Testis (tissue), 3 donors: Measurements from ENCODE around the gene RXRA. TPM values are rescaled to one million over a fixed set of nuclear protein-coding genes. Genes with fewer than 3 reads are reported as not detected.
A peak's percentile ranks its signal among the peaks of the same experiment; 100 is the strongest.

Experiments used
- DNase-seq: peaks from one replicate; pipeline ENCODE4 v3.0.0-alpha.2; 2019
- H3K27ac ChIP-seq, 2 donors: fragments of 200-600 bp; sonication (generic); one replicate each; pipeline ENCODE4 v1.5.1; 2019
- H3K27me3 ChIP-seq: fragments of 200-600 bp; sonication (generic); one replicate; pipeline ENCODE4 v1.5.1; 2019
- H3K36me3 ChIP-seq: fragments of 200-600 bp; sonication (generic); one replicate; pipeline ENCODE4 v1.5.1; 2017; ENCODE audit warnings: low read depth; ENCODE audit errors: missing control alignments
- H3K4me1 ChIP-seq: fragments of 200-600 bp; sonication (generic); one replicate; pipeline ENCODE4 v1.5.1; 2019
- H3K4me3 ChIP-seq, 2 donors: fragments of 200-600 bp; sonication (generic); one replicate each; pipeline ENCODE4 v1.5.1; 2017 to 2019
- H3K9me3 ChIP-seq: fragments of 200-600 bp; sonication (generic); one replicate; pipeline ENCODE4 v1.5.1; 2017
- CTCF ChIP-seq, 3 experiments: fragments of 450-650 bp in 2 of 3; fragments of 200-600 bp in 1 of 3; sonication (generic) in 1 of 3; IDR thresholded peaks; one replicate each; pipeline ENCODE4 v1.5.1; 2016 to 2019; ENCODE audit warnings: antibody characterized with exemption in 3 of 3, mild to moderate bottlenecking in 2 of 3, moderate library complexity in 1 of 3
- POLR2A ChIP-seq: fragments of 450-650 bp; IDR thresholded peaks from one replicate; pipeline ENCODE4 v1.6.1; 2017; ENCODE audit warnings: antibody characterized with exemption, mild to moderate bottlenecking, moderate library complexity
- WGBS, 2 donors: methylation state at CpG; one replicate each; pipeline ENCODE4 v1.1.5; 2018; 5-methylcytosine and 5-hydroxymethylcytosine counted together
- intact Hi-C: fragments of 100-400 bp; cut with DNase I; formaldehyde crosslinking; loops from one replicate; pipeline ENCODE4 v1.15.1; 2023; ENCODE audit warnings: low total_unique reads
- polyA plus RNA-seq: library from polyadenylated mRNA; stranded (reverse); fragments of 350-450 nt; fragmentation: Illumina TruSeq; extraction: RNeasy Lipid Tissue Mini Kit (QIAGEN cat#74804); gene quantifications from one replicate; pipeline ENCODE4 v1.2.3, GENCODE V29; 2014; ENCODE audit warnings: low read depth, low replicate concordance; ENCODE audit not compliant: insufficient read depth
- total RNA-seq, 2 donors: library from RNA; depleted of rRNA; stranded (reverse); fragments of >200 nt; gene quantifications; one replicate each; pipeline ENCODE4 v1.2.3, GENCODE V29; 2016

The RXRA gene
- total and polyA plus RNA-seq, 3 donors from 2014 or later = 31.3 to 61.0 (median 47.3) TPM

GRCh38 chr9:134375011-134375390 is 48.7 kb downstream of the RXRA start:
- WGBS, 2 donors = 23 to 34% methylated on average over 6 of the region's 6 CpGs
- Histone ChIP-seq H3K27ac (peak overlapping the region; percentile 83 to 90), H3K27me3 (no peaks in the 10 kb centered on the region), H3K4me3 (no peak overlapping the region), H3K9me3 (no peaks in the 10 kb centered on the region), H3K36me3 (no peaks in the 10 kb centered on the region), H3K4me1 (peaks cover 94% of the 10 kb centered on the region)
- intact Hi-C loops = no loop called here
- TF ChIP-seq POLR2A (no peak), CTCF (IDR thresholded peaks at IDR 0.05) (no peak)
- peak; percentile 88 for DNase-seq

- intact Hi-C loops = no loop called here
- H3K9me3 ChIP-seq = no peaks in the 10 kb centered on the region
- TF ChIP-seq POLR2A = no peak
- TF ChIP-seq CTCF (IDR thresholded peaks at IDR 0.05) = no peak
- H3K27me3 ChIP-seq = no peaks in the 10 kb centered on the region
- H3K4me1 ChIP-seq = peaks cover 94% of the 10 kb centered on the region
- H3K27ac ChIP-seq = peak overlapping the region; percentile 83 to 90
- no peaks in the 10 kb centered on the region for H3K36me3 ChIP-seq
- WGBS, 2 donors = 40 to 45% methylated on average over 33 to 37 of the region's 38 CpGs
- peak; percentile 83 for DNase-seq
- H3K4me3 ChIP-seq = no peak overlapping the region
These were observed 49.5 kb downstream of the RXRA start for GRCh38 chr9:134375430-134376385.

GRCh38 chr9:134376386-134377142 is 50.3 kb downstream of the RXRA start:
- 40 to 51% methylated on average over 7 to 26 of the region's 27 CpGs for WGBS, 2 donors
- DNase-seq = peak; percentile 70
- no peaks in the 10 kb centered on the region for H3K9me3 ChIP-seq
- TF ChIP-seq POLR2A (no peak), CTCF (IDR thresholded peaks at IDR 0.05) (no peak)
- H3K4me1 ChIP-seq = peaks cover 93% of the 10 kb centered on the region
- intact Hi-C loops = no loop called here
- no peaks in the 10 kb centered on the region for H3K27me3 ChIP-seq
- H3K27ac ChIP-seq = peak overlapping the region; percentile 83 to 90
- no peak overlapping the region for H3K4me3 ChIP-seq
- no peaks in the 10 kb centered on the region for H3K36me3 ChIP-seq

GRCh38 chr9:134377143-134377484 is 50.9 kb downstream of the RXRA start:
- Histone ChIP-seq H3K27me3 (no peaks in the 10 kb centered on the region), H3K4me3 (no peak overlapping the region), H3K27ac (peak overlapping the region in 1 of 2 donors; percentile 43), H3K9me3 (no peaks in the 10 kb centered on the region), H3K36me3 (no peaks in the 10 kb centered on the region), H3K4me1 (peaks cover 94% of the 10 kb centered on the region)
- DNase-seq = no peak
- no peak for TF ChIP-seq CTCF (IDR thresholded peaks at IDR 0.05)
- no peak for TF ChIP-seq POLR2A
- intact Hi-C loops = no loop called here
- 77 to 91% methylated on average over 3 to 7 of the region's 8 CpGs for WGBS, 2 donors
